HK-2 (cell line): Measurements from ENCODE around the gene MOB1B.
"Not testable (repeated sequence)": the region's sequence is repeated elsewhere in the genome, so short reads cannot be mapped to it uniquely, and the experiment has no call there.

ENCODE experiments used
- DNase-seq: peaks from one replicate; pipeline ENCODE4 v3.0.0-alpha.2; 2018; ENCODE audit not compliant: unreplicated experiment

Gene MOB1B

GRCh38 chr4:70956549-70957210 lies 54.5 kb downstream of the MOB1B start:
- DNase-seq: no peak

- no peak for DNase-seq
Measured at GRCh38 chr4:70958681-70959080, 56.5 kb downstream of the MOB1B start.

- peak; percentile 14 for DNase-seq
Measured at GRCh38 chr4:70969076-70969475, 66.9 kb downstream of the MOB1B start.

GRCh38 chr4:70976252-70976651 lies 74.1 kb downstream of the MOB1B start:
- no peak for DNase-seq

GRCh38 chr4:70979445-70980008 lies 77.4 kb downstream of the MOB1B start:
- DNase-seq: no peak

GRCh38 chr4:70980196-70980595 lies 78.0 kb downstream of the MOB1B start:
- DNase-seq: no peak

GRCh38 chr4:70984106-70984505 lies 81.9 kb downstream of the MOB1B start:
- no peak for DNase-seq

- DNase-seq: no peak
Measured at GRCh38 chr4:70984589-70984988, 82.4 kb downstream of the MOB1B start.

GRCh38 chr4:70991596-70991995 lies 89.4 kb downstream of the MOB1B start:
- DNase-seq: no peak

GRCh38 chr4:70992391-70992881 lies 90.3 kb downstream of the MOB1B start:
- DNase-seq: no peak

- DNase-seq: peak; percentile 93
Measured at GRCh38 chr4:70993181-70994068, 91.3 kb downstream of the MOB1B start, which contains the start of gene DCK. Gene DCK, plus strand, starts transcription at chr4:70993649. Its CDS starts 187 bp downstream, at chr4:70993836.

GRCh38 chr4:70994069-70994366 lies 91.8 kb downstream of the MOB1B start:
- no peak for DNase-seq

GRCh38 chr4:70994387-70995099 lies 92.4 kb downstream of the MOB1B start:
- no peak for DNase-seq

GRCh38 chr4:70996018-70996360 lies 93.8 kb downstream of the MOB1B start:
- no peak for DNase-seq

- DNase-seq: no peak
Measured at GRCh38 chr4:70997036-70997435, 94.9 kb downstream of the MOB1B start.

- DNase-seq: no peak
Measured at GRCh38 chr4:70997546-70997945, 95.4 kb downstream of the MOB1B start.

- not testable (repeated sequence) for DNase-seq
Measured at GRCh38 chr4:70999639-71000038, 97.5 kb downstream of the MOB1B start.

GRCh38 chr4:71001363-71001762 lies 99.2 kb downstream of the MOB1B start:
- not testable (repeated sequence) for DNase-seq

GRCh38 chr4:71004281-71004851 lies 102.2 kb downstream of the MOB1B start:
- no peak for DNase-seq

GRCh38 chr4:71005025-71005424 lies 102.9 kb downstream of the MOB1B start:
- not testable (repeated sequence) for DNase-seq

GRCh38 chr4:71006203-71006907 lies 104.2 kb downstream of the MOB1B start:
- no peak for DNase-seq
